Measurements from ENCODE around the gene CLIC4.
"Not testable (repeated sequence)": the region's sequence is repeated elsewhere in the genome, so short reads cannot be mapped to it uniquely, and the experiment has no call there.

CLIC4 gene

GRCh38 chr1:24769656-24770651, 24.7 kb downstream of the CLIC4 start:
- DNase-seq (ENCODE audit: extremely low read depth in 1 of 2, low read depth in 1 of 2): no peak

- no peak for DNase-seq (ENCODE audit: extremely low read depth in 1 of 2, low read depth in 1 of 2)
Observed at GRCh38 chr1:24770881-24771280, 25.6 kb downstream of the CLIC4 start.

GRCh38 chr1:24771574-24771973, 26.3 kb downstream of the CLIC4 start:
- DNase-seq (ENCODE audit: extremely low read depth in 1 of 2, low read depth in 1 of 2): no peak

GRCh38 chr1:24773618-24774017, 28.4 kb downstream of the CLIC4 start:
- DNase-seq (ENCODE audit: extremely low read depth in 1 of 2, low read depth in 1 of 2): no peak

GRCh38 chr1:24775348-24775747, 30.1 kb downstream of the CLIC4 start:
- no peak for DNase-seq (ENCODE audit: extremely low read depth in 1 of 2, low read depth in 1 of 2)

GRCh38 chr1:24775916-24776315, 30.7 kb downstream of the CLIC4 start:
- no peak for DNase-seq (ENCODE audit: extremely low read depth in 1 of 2, low read depth in 1 of 2)

- no peak for DNase-seq (ENCODE audit: extremely low read depth in 1 of 2, low read depth in 1 of 2)
Observed at GRCh38 chr1:24776821-24777220, 31.6 kb downstream of the CLIC4 start.

GRCh38 chr1:24778141-24778540, 32.9 kb downstream of the CLIC4 start:
- no peak for DNase-seq (ENCODE audit: extremely low read depth in 1 of 2, low read depth in 1 of 2)

GRCh38 chr1:24779199-24779598, 34.0 kb downstream of the CLIC4 start:
- DNase-seq (ENCODE audit: extremely low read depth in 1 of 2, low read depth in 1 of 2): not testable (repeated sequence)

- no peak for DNase-seq (ENCODE audit: extremely low read depth in 1 of 2, low read depth in 1 of 2)
Observed at GRCh38 chr1:24779689-24780464, 34.6 kb downstream of the CLIC4 start.

- not testable (repeated sequence) for DNase-seq (ENCODE audit: extremely low read depth in 1 of 2, low read depth in 1 of 2)
Observed at GRCh38 chr1:24780626-24781025, 35.4 kb downstream of the CLIC4 start.

GRCh38 chr1:24782689-24783088, 37.4 kb downstream of the CLIC4 start:
- DNase-seq (ENCODE audit: extremely low read depth in 1 of 2, low read depth in 1 of 2): no peak

- DNase-seq (ENCODE audit: extremely low read depth in 1 of 2, low read depth in 1 of 2): no peak
Observed at GRCh38 chr1:24783713-24784112, 38.5 kb downstream of the CLIC4 start.

- DNase-seq (ENCODE audit: extremely low read depth in 1 of 2, low read depth in 1 of 2): no peak
Observed at GRCh38 chr1:24786191-24786590, 40.9 kb downstream of the CLIC4 start.

- DNase-seq (ENCODE audit: extremely low read depth in 1 of 2, low read depth in 1 of 2): no peak
Observed at GRCh38 chr1:24790490-24790889, 45.2 kb downstream of the CLIC4 start.

GRCh38 chr1:24793447-24794129, 48.3 kb downstream of the CLIC4 start:
- DNase-seq (ENCODE audit: extremely low read depth in 1 of 2, low read depth in 1 of 2): no peak

- not testable (repeated sequence) for DNase-seq (ENCODE audit: extremely low read depth in 1 of 2, low read depth in 1 of 2)
Observed at GRCh38 chr1:24794130-24794502, 48.9 kb downstream of the CLIC4 start.

GRCh38 chr1:24795236-24795635, 50.0 kb downstream of the CLIC4 start:
- no peak for DNase-seq (ENCODE audit: extremely low read depth in 1 of 2, low read depth in 1 of 2)

GRCh38 chr1:24796524-24796923, 51.3 kb downstream of the CLIC4 start:
- DNase-seq (ENCODE audit: extremely low read depth in 1 of 2, low read depth in 1 of 2): no peak

GRCh38 chr1:24799242-24799641, 54.0 kb downstream of the CLIC4 start:
- DNase-seq (ENCODE audit: extremely low read depth in 1 of 2, low read depth in 1 of 2): not testable (repeated sequence)

GRCh38 chr1:24801176-24801575, 55.9 kb downstream of the CLIC4 start:
- DNase-seq (ENCODE audit: extremely low read depth in 1 of 2, low read depth in 1 of 2): no peak

Data from stimulated activated CD8-positive, alpha-beta memory T cell treated with anti-CD3 and anti-CD28 coated beads, Interleukin-7, amount 100 ng/mL, for 48 hours (primary cell).